Common myeloid progenitor, CD34-positive (primary cell): ENCODE results near the gene DYRK3.
"Not testable (repeated sequence)": the region's sequence is repeated elsewhere in the genome, so short reads cannot be mapped to it uniquely, and the experiment has no call there.

ENCODE experiments used
- CTCF ChIA-PET: fragments of 350-600 bp; sonication (Branson Sonifier 250); formaldehyde crosslinking; loops from one replicate; lab custom pipeline; 2021; ENCODE audit warnings: antibody characterized with exemption; lab: Charles Lee
- POLR2A ChIA-PET: fragments of 350-600 bp; sonication (Branson Sonifier 250); formaldehyde crosslinking; loops from one replicate; lab custom pipeline; 2021; ENCODE audit warnings: antibody characterized with exemption; lab: Charles Lee
- DNase-seq, 3 donors: peaks; one replicate each; pipeline versions ENCODE4 v3.0.0 to v3.0.0-alpha.2; 2013
- H3K27ac ChIP-seq, 2 experiments: 1 replicate in 1 of 2; 2 replicates in 1 of 2; pipeline ENCODE4 v1.7.0; 2013; ENCODE audit warnings: inconsistent platforms in 2 of 2, low read length in 2 of 2, mild to moderate bottlenecking in 2 of 2, low read depth in 1 of 2, moderate library complexity in 1 of 2; ENCODE audit not compliant: severe bottlenecking in 2 of 2, insufficient read depth in 1 of 2, poor library complexity in 1 of 2
- H3K27me3 ChIP-seq, 5 experiments: replicated peaks in 2 of 5; 1 replicate in 3 of 5; 2 replicates in 2 of 5; pipeline versions ENCODE4 v1.6.1 to v1.7.0; 2013; ENCODE audit warnings: low read length in 4 of 5, mild to moderate bottlenecking in 2 of 5, moderate library complexity in 2 of 5, inconsistent platforms in 1 of 5; ENCODE audit not compliant: insufficient read depth in 5 of 5, control insufficient read depth in 4 of 5
- H3K36me3 ChIP-seq, 4 experiments: 1 replicate in 2 of 4; 2 replicates in 2 of 4; pipeline versions ENCODE4 v1.6.1 to v1.7.0; 2013; ENCODE audit warnings: low read length in 3 of 4, control low read depth in 1 of 4, mild to moderate bottlenecking in 1 of 4; ENCODE audit not compliant: control insufficient read depth in 4 of 4, insufficient read depth in 4 of 4
- H3K4me1 ChIP-seq, 4 experiments: 1 replicate in 3 of 4; 2 replicates in 1 of 4; pipeline versions ENCODE4 v1.6.1 to v1.7.1; 2013; ENCODE audit warnings: low read length in 3 of 4, mild to moderate bottlenecking in 3 of 4, control low read depth in 1 of 4, inconsistent platforms in 1 of 4, moderate library complexity in 1 of 4; ENCODE audit not compliant: control insufficient read depth in 4 of 4, insufficient read depth in 4 of 4; ENCODE audit errors: control extremely low read depth in 1 of 4
- H3K4me3 ChIP-seq, 7 experiments: 1 replicate in 4 of 7; 2 replicates in 3 of 7; pipeline versions ENCODE4 v1.5.1 to v1.7.0; 2013; ENCODE audit warnings: mild to moderate bottlenecking in 7 of 7, low read length in 6 of 7, moderate library complexity in 6 of 7, inconsistent platforms in 2 of 7, low read depth in 2 of 7, control low read depth in 1 of 7; ENCODE audit not compliant: insufficient read depth in 4 of 7, control insufficient read depth in 1 of 7; ENCODE audit errors: extremely low read depth in 1 of 7
- H3K9me3 ChIP-seq, 5 experiments: 1 replicate in 4 of 5; 2 replicates in 1 of 5; pipeline versions ENCODE4 v1.6.1 to v1.7.1; 2013; ENCODE audit warnings: low read length in 4 of 5, mild to moderate bottlenecking in 2 of 5, inconsistent platforms in 1 of 5, low read depth in 1 of 5, moderate library complexity in 1 of 5; ENCODE audit not compliant: control insufficient read depth in 4 of 5, insufficient read depth in 2 of 5; ENCODE audit errors: control extremely low read depth in 1 of 5
- WGBS: methylation state at CpG from one replicate; pipeline ENCODE4 v1.1.5; 2013; ENCODE audit not compliant: insufficient coverage; 5-methylcytosine and 5-hydroxymethylcytosine counted together

DYRK3 gene

DNA sequence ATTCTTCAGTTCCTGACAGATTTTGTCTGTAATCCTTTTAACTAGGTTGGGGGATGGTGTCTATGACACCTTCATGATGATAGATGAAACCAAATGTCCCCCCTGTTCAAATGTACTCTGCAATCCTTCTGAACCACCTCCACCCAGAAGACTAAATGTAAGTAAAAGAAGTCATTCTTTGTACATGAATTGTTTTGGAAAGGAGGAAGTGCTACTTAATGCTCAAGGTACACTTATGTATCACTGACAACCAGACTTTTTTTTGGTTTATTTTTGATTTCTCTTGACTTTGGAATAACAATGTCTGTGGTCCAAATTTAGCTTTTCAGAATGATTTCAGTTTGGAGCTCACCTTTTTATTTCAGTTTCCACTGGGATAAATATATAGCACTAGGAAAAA is 2.3 kb downstream of the DYRK3 start:
- Histone ChIP-seq H3K27ac (no peak overlapping the region), H3K36me3 (peaks cover 2 to 11% (median 6%) of the 10 kb centered on the region in 4 experiments), H3K4me1 (peaks cover 11 to 29% (median 22%) of the 10 kb centered on the region in 4 experiments), H3K9me3 (no peaks in the 10 kb centered on the region), H3K27me3 (no peaks in the 10 kb centered on the region), H3K4me3 (no peak overlapping the region)
- peak in 1 of 3 donors; percentile 20 for DNase-seq
- ChIA-PET POLR2A (no interaction called here), CTCF (interaction anchor here (1.0 to 37.3 kb wide), 3 partner anchors 17 to 298 kb away, joined by 3 to 989 read pairs (median 5); no protein-coding TSS in a partner anchor)

DNA sequence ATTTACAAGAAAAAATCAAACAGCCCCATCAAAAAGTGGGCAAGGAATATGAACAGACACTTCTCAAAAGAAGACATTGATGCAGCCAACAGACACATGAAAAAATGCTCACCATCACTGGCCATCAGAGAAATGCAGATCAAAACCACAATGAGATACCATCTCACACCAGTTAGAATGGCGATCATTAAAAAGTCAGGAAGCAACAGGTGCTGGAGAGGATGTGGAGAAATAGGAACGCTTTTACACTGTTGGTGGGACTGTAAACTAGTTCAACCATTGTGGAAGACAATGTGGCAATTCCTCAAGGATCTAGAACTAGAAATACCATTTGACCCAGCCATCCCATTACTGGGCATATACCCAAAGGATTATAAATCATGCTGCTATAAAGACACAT is 6.7 kb downstream of the DYRK3 start:
- H3K4me1 ChIP-seq, H3K4me3 ChIP-seq, H3K27ac ChIP-seq, POLR2A ChIA-PET, H3K9me3 ChIP-seq, H3K27me3 ChIP-seq, DNase-seq: not testable (repeated sequence)
- peaks cover 2 to 21% (median 6%) of the 10 kb centered on the region in 4 experiments for H3K36me3 ChIP-seq
- no CpG with 5 or more reads among the region's 2 CpGs for WGBS
- CTCF ChIA-PET = interaction anchor here (37.3 kb wide), 1 partner anchor 20 kb away, joined by 989 read pairs; no protein-coding TSS in a partner anchor

GRCh38 chr1:206643118-206643698 is 7.9 kb downstream of the DYRK3 start:
- CTCF ChIA-PET = interaction anchor here (37.3 kb wide), 1 partner anchor 19 kb away, joined by 989 read pairs; no protein-coding TSS in a partner anchor

DNA sequence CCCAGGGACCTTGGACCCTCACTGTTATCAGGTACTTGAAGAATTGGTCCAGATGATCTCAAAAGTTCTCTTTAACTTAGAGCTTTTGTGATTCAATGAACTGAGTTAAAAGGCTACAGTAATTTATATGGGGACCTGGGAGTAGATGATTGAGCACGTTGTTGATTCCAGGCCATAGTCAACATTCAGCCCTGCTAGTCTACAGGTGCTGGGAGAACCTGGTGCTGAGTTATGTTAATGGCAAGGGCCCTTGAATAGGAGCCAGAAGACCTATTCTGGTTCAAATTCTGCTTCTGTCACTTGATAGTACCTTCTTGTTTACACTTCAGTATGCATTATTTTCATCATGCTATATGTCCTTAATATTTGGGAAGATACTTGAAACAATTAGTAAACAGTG is 11.2 kb downstream of the DYRK3 start:
- 100% methylated on average over 1 of the region's 1 CpG for whole genome bisulfite sequencing
- Histone ChIP-seq H3K4me3 (no peak overlapping the region), H3K27me3 (no peaks in the 10 kb centered on the region), H3K9me3 (no peaks in the 10 kb centered on the region), H3K27ac (no peak overlapping the region), H3K36me3 (peaks cover 14 to 34% (median 17%) of the 10 kb centered on the region in 4 experiments), H3K4me1 (peaks cover 0 to 3% (median 0%) of the 10 kb centered on the region in 4 experiments)
- POLR2A ChIA-PET = no interaction called here
- DNase-seq = no peak
- CTCF ChIA-PET = interaction anchor here (31.8 to 37.3 kb wide), 2 partner anchors 4 to 15 kb away, joined by 989 read pairs; partner anchors contain the start of gene DYRK3

More at GRCh38 chr1:206643118-206643698, 7.9 kb downstream of the DYRK3 start:
- WGBS = 100% methylated on average over 2 of the region's 3 CpGs
- Histone ChIP-seq H3K4me1 (no peaks in the 10 kb centered on the region), H3K36me3 (peaks cover 11 to 28% (median 14%) of the 10 kb centered on the region in 4 experiments), H3K27ac (no peak overlapping the region), H3K9me3 (no peaks in the 10 kb centered on the region), H3K27me3 (no peaks in the 10 kb centered on the region), H3K4me3 (no peak overlapping the region)
- POLR2A ChIA-PET = no interaction called here
- DNase-seq = no peak

DNA sequence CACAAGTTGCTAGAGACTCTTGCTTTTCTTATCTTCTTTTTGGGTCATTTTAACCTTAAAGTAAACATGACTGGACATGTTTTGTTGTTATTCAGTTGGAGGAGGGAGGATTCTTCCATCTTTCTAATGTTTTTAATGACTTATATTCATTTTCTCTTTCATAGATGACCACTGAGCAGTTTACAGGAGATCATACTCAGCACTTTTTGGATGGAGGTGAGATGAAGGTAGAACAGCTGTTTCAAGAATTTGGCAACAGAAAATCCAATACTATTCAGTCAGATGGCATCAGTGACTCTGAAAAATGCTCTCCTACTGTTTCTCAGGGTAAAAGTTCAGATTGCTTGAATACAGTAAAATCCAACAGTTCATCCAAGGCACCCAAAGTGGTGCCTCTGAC is 11.9 kb downstream of the DYRK3 start:
- Histone ChIP-seq H3K4me1 (peaks cover 0 to 3% (median under 1%) of the 10 kb centered on the region in 4 experiments), H3K4me3 (no peak overlapping the region), H3K36me3 (peaks cover 14 to 34% (median 20%) of the 10 kb centered on the region in 4 experiments), H3K27me3 (no peaks in the 10 kb centered on the region), H3K9me3 (no peaks in the 10 kb centered on the region), H3K27ac (no peak overlapping the region)
- ChIA-PET CTCF (interaction anchor here (31.8 to 37.3 kb wide), 2 partner anchors 5 to 15 kb away, joined by 989 read pairs; partner anchors contain the start of gene DYRK3), POLR2A (no interaction called here)
- DNase-seq = no peak

DNA sequence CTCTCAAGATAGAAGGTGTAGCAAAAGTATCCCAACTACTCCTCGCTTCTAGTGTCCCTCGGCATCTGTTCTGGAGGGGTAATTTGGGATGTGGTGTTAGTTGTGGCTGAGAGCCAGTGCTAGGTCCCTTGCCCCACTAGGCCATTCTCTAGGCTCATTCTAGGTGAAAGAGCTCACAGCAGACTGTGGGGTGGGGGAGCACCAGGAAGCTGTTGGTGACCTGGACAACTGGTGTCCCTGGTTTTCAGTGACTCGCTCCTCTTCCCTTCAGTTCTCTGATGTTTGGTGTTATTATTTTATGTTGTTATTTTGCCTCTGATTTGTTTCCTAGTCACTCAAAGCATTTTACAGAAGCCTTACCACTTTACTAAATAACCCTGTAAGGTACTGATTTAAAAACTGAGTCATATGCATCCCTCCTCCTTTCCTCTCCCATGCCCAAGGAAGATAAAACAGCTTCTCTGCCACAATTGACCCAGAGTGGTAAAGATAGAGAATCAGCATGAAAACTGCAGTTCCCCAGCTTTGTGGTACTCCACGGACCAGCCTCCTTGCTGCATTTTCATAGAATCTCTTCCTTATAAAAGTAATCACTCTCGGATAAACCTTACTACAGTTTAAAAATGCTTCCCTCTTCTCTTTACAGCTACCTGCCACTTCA is 14.1 kb downstream of the DYRK3 start:
- no peaks in the 10 kb centered on the region for H3K9me3 ChIP-seq
- H3K4me1 ChIP-seq = peaks cover 2 to 16% (median 11%) of the 10 kb centered on the region in 4 experiments
- WGBS = 100% methylated on average over 1 of the region's 5 CpGs
- peaks cover 14 to 28% (median 21%) of the 10 kb centered on the region in 4 experiments for H3K36me3 ChIP-seq
- H3K27me3 ChIP-seq = no peaks in the 10 kb centered on the region
- no peak for DNase-seq
- no peak overlapping the region for H3K4me3 ChIP-seq
- CTCF ChIA-PET = interaction anchor here (1.2 to 37.3 kb wide), 4 partner anchors 7 to 263 kb away, joined by 3 to 989 read pairs (median 496); partner anchors contain the start of gene DYRK3
- POLR2A ChIA-PET = no interaction called here
- H3K27ac ChIP-seq = no peak overlapping the region

GRCh38 chr1:206651014-206651413 is 15.7 kb downstream of the DYRK3 start:
- WGBS = 90% methylated on average over 2 of the region's 3 CpGs
- Histone ChIP-seq H3K27me3 (no peaks in the 10 kb centered on the region), H3K4me3 (no peak overlapping the region), H3K36me3 (peaks cover 14 to 27% (median 21%) of the 10 kb centered on the region in 4 experiments), H3K9me3 (no peaks in the 10 kb centered on the region), H3K27ac (no peak overlapping the region), H3K4me1 (peaks cover 2 to 24% (median 16%) of the 10 kb centered on the region in 4 experiments)
- ChIA-PET CTCF (interaction anchor here (31.8 to 37.3 kb wide), 2 partner anchors 9 to 11 kb away, joined by 989 read pairs; partner anchors contain the start of gene DYRK3), POLR2A (no interaction called here)
- no peak for DNase-seq
